GM23338 (cell line): Measurements from ENCODE around the gene GNB4. TPM values are rescaled to one million over a fixed set of nuclear protein-coding genes. Genes with fewer than 3 reads are reported as not detected.

Source experiments
- ATAC-seq: fragments of 200-7000 bp; cut with Tn5 transposase; 3 replicates; pipeline ENCODE4 v1.9.1; 2020
- DNase-seq: peaks from one replicate; pipeline ENCODE4 v3.0.0-alpha.2; 2015; ENCODE audit warnings: low spot score
- H2AFZ ChIP-seq: fragments of 200-600 bp; sonication (generic); 2 replicates; pipeline ENCODE4 v1.8.0; 2016; ENCODE audit warnings: antibody characterized with exemption, mild to moderate bottlenecking, moderate library complexity
- H3F3A ChIP-seq: fragments of 200-600 bp; sonication (generic); replicated peaks from 2 replicates; pipeline ENCODE4 v1.8.0; 2017; ENCODE audit warnings: antibody characterized with exemption, mixed run types, low read depth
- H3K27ac ChIP-seq: fragments of 200-600 bp; sonication (generic); 2 replicates; pipeline ENCODE4 v1.6.1; 2016; ENCODE audit warnings: low read depth
- H3K27me3 ChIP-seq: fragments of 200-600 bp; sonication (generic); 2 replicates; pipeline ENCODE4 v1.8.0; 2016; ENCODE audit warnings: mild to moderate bottlenecking, mixed run types, moderate library complexity; ENCODE audit not compliant: insufficient read depth
- H3K36me3 ChIP-seq: fragments of 200-600 bp; sonication (generic); 2 replicates; pipeline ENCODE4 v1.8.0; 2016; ENCODE audit warnings: mild to moderate bottlenecking; ENCODE audit not compliant: insufficient read depth
- H3K4me1 ChIP-seq: fragments of 200-600 bp; sonication (generic); 2 replicates; pipeline ENCODE4 v1.8.0; 2016; ENCODE audit warnings: mild to moderate bottlenecking, moderate library complexity; ENCODE audit not compliant: insufficient read depth
- H3K4me2 ChIP-seq: fragments of 200-600 bp; sonication (generic); 2 replicates; pipeline ENCODE4 v1.7.1; 2017; ENCODE audit warnings: mixed run types
- H3K4me3 ChIP-seq: fragments of 200-600 bp; sonication (generic); 2 replicates; pipeline ENCODE4 v1.6.1; 2016; ENCODE audit warnings: mixed run types
- H3K79me2 ChIP-seq: fragments of 200-600 bp; sonication (generic); replicated peaks from 2 replicates; pipeline ENCODE4 v1.8.0; 2017; ENCODE audit warnings: mild to moderate bottlenecking; ENCODE audit not compliant: insufficient read depth
- H3K9me2 ChIP-seq: fragments of 200-600 bp; sonication (generic); 2 replicates; pipeline ENCODE4 v1.8.0; 2017; ENCODE audit not compliant: insufficient read depth
- H4K20me1 ChIP-seq: fragments of 200-600 bp; sonication (generic); replicated peaks from 2 replicates; pipeline ENCODE4 v1.8.0; 2017; ENCODE audit warnings: mild to moderate bottlenecking; ENCODE audit not compliant: insufficient read depth
- H3K27ac Mint-ChIP-seq: 2 replicates; pipeline ENCODE4 v1.8.0; 2020; ENCODE audit warnings: inconsistent platforms, mild to moderate bottlenecking, moderate library complexity, mixed read lengths
- H3K27me3 Mint-ChIP-seq: 3 replicates; pipeline ENCODE4 v1.8.0; 2022; ENCODE audit warnings: low read depth, mild to moderate bottlenecking, moderate library complexity, mixed read lengths, inconsistent platforms; ENCODE audit not compliant: insufficient read depth, poor library complexity
- H3K36me3 Mint-ChIP-seq: 3 replicates; pipeline ENCODE4 v1.8.0; 2021; ENCODE audit warnings: low read depth, mild to moderate bottlenecking, inconsistent platforms, moderate library complexity, mixed read lengths
- H3K4me1 Mint-ChIP-seq: 3 replicates; pipeline ENCODE4 v1.8.0; 2020; ENCODE audit warnings: mild to moderate bottlenecking, inconsistent platforms, mixed read lengths
- H3K4me3 Mint-ChIP-seq: 3 replicates; pipeline ENCODE4 v1.8.0; 2021; ENCODE audit warnings: moderate library complexity, mild to moderate bottlenecking, inconsistent platforms, mixed read lengths
- H3K9me3 Mint-ChIP-seq: 3 replicates; pipeline ENCODE4 v1.8.0; 2020; ENCODE audit warnings: moderate library complexity, mild to moderate bottlenecking, inconsistent platforms, mixed read lengths
- CREB1 ChIP-seq: fragments of 250-450 bp; sonication (Bioruptor Pico); IDR thresholded peaks from 2 replicates; pipeline ENCODE4 v1.5.0; 2020; ENCODE audit warnings: low read depth, mild to moderate bottlenecking, moderate library complexity
- NANOG ChIP-seq: IDR thresholded peaks from 2 replicates; pipeline ENCODE4 v1.6.1; 2016; ENCODE audit warnings: antibody characterized with exemption, borderline replicate concordance
- STAT1 ChIP-seq: IDR thresholded peaks from one replicate; pipeline ENCODE4 v1.6.1; 2016; ENCODE audit warnings: antibody characterized with exemption; ENCODE audit not compliant: unreplicated experiment
- ZNF462 ChIP-seq: fragments of 250-450 bp; sonication (Bioruptor Pico); IDR thresholded peaks from 2 replicates; pipeline ENCODE4 v1.5.0; 2020; ENCODE audit warnings: mild to moderate bottlenecking, moderate library complexity
- polyA plus RNA-seq: library from polyadenylated mRNA; unstranded; fragments of >200 nt; fragmentation: Nextera tagmentation; extraction: Ambion mirVana; gene quantifications from 2 replicates; pipeline ENCODE4 v1.2.1, GENCODE V29; 2016
- total RNA-seq: library from RNA; depleted of rRNA; stranded (reverse); fragments of >200 nt; shearing (Covaris generic); gene quantifications from 2 replicates; pipeline ENCODE4 v1.2.3, GENCODE V29; 2014
- TF ChIP-seq, protein P1 (sequence below): IDR thresholded peaks from one replicate; pipeline ENCODE4 v1.6.1; 2018; ENCODE audit warnings: antibody characterized with exemption; ENCODE audit not compliant: unreplicated experiment
- TF ChIP-seq, protein P2 (sequence below): IDR thresholded peaks from 2 replicates; pipeline ENCODE4 v1.6.1; 2016; ENCODE audit warnings: antibody characterized with exemption

The GNB4 gene
- total and polyA plus RNA-seq, 2 experiments from 2014 or later = 11.3 to 28.4 TPM

DNA sequence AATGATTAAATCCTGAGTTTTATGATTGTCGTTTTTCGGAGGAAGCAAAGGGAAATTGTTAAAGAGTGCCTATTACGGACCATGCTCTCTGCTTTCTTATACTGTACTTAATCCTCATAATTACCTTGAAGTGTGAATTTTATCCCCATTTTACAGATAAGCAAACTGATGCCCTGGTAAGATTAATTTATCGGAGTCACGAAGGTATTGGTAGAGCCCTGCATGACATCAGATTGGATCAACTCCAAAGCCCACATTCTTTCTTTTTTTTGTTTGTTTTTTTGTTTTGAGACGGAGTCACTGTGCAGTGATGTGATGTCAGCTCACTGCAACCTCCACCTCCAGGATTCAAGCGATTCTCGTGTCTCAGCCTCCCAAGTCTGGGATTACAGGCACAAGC lies 1.6 kb upstream of the GNB4 start (continued):
- TF ChIP-seq, protein P1, sequence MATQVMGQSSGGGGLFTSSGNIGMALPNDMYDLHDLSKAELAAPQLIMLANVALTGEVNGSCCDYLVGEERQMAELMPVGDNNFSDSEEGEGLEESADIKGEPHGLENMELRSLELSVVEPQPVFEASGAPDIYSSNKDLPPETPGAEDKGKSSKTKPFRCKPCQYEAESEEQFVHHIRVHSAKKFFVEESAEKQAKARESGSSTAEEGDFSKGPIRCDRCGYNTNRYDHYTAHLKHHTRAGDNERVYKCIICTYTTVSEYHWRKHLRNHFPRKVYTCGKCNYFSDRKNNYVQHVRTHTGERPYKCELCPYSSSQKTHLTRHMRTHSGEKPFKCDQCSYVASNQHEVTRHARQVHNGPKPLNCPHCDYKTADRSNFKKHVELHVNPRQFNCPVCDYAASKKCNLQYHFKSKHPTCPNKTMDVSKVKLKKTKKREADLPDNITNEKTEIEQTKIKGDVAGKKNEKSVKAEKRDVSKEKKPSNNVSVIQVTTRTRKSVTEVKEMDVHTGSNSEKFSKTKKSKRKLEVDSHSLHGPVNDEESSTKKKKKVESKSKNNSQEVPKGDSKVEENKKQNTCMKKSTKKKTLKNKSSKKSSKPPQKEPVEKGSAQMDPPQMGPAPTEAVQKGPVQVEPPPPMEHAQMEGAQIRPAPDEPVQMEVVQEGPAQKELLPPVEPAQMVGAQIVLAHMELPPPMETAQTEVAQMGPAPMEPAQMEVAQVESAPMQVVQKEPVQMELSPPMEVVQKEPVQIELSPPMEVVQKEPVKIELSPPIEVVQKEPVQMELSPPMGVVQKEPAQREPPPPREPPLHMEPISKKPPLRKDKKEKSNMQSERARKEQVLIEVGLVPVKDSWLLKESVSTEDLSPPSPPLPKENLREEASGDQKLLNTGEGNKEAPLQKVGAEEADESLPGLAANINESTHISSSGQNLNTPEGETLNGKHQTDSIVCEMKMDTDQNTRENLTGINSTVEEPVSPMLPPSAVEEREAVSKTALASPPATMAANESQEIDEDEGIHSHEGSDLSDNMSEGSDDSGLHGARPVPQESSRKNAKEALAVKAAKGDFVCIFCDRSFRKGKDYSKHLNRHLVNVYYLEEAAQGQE = no peak

- Histone ChIP-seq H3K4me3 (peak overlapping the region; percentile 84), H3K27ac (no peak overlapping the region), H3K36me3 (no peaks in the 10 kb centered on the region), H3K27me3 (peaks cover 28% of the 10 kb centered on the region), H3K4me1 (peaks cover 34% of the 10 kb centered on the region), H3K4me2 (peak overlapping the region; percentile 85), H3K9me2 (no peaks in the 10 kb centered on the region), H3K79me2 (peaks cover 14% of the 10 kb centered on the region), H3F3A (peaks cover 4% of the 10 kb centered on the region; the same call in 1 of the 2 replicates), H4K20me1 (no peaks in the 10 kb centered on the region; the same call in 1 of the 2 replicates), H2AFZ (peak overlapping the region; percentile 100; the same call in 1 of the 2 replicates)
- ATAC-seq = no peak
- peaks cover 15% of the 10 kb centered on the region for H3K27me3 Mint-ChIP-seq
- no peak overlapping the region for H3K27ac Mint-ChIP-seq
- H3K4me3 Mint-ChIP-seq = peak overlapping the region; percentile 83
- peak; percentile 58 for TF ChIP-seq CREB1 (CRISPR knock-in tag)
- no peak for TF ChIP-seq ZNF462
- TF ChIP-seq STAT1 = no peak
- TF ChIP-seq, protein P2, sequence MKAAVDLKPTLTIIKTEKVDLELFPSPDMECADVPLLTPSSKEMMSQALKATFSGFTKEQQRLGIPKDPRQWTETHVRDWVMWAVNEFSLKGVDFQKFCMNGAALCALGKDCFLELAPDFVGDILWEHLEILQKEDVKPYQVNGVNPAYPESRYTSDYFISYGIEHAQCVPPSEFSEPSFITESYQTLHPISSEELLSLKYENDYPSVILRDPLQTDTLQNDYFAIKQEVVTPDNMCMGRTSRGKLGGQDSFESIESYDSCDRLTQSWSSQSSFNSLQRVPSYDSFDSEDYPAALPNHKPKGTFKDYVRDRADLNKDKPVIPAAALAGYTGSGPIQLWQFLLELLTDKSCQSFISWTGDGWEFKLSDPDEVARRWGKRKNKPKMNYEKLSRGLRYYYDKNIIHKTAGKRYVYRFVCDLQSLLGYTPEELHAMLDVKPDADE = no peak
- TF ChIP-seq NANOG = no peak
- no peaks in the 10 kb centered on the region for H3K9me3 Mint-ChIP-seq
- no peaks in the 10 kb centered on the region; the same call in 2 of the 3 replicates for H3K36me3 Mint-ChIP-seq
- H3K4me1 Mint-ChIP-seq = peaks cover 39% of the 10 kb centered on the region
- DNase-seq = peak; percentile 38
Observed at GRCh38 chr3:179452176-179452564, 900 bp upstream of the GNB4 start.
